Neuronal stem cell (in vitro differentiated cells): Measurements from ENCODE around the gene RWDD3.

Source experiments
- DNase-seq: peaks from one replicate; pipeline ENCODE4 v3.0.0-alpha.2; 2013; ENCODE audit warnings: low spot score
- H2AFZ ChIP-seq: one replicate; pipeline ENCODE4 v1.6.1; 2013; ENCODE audit warnings: mild to moderate bottlenecking, low read length, inconsistent platforms
- H2AK5ac ChIP-seq: 2 replicates; pipeline ENCODE4 v1.6.1; 2013; ENCODE audit warnings: low read depth, mild to moderate bottlenecking, inconsistent platforms, low read length, moderate library complexity, mixed read lengths
- H2BK120ac ChIP-seq: 2 replicates; pipeline ENCODE4 v1.6.1; 2013; ENCODE audit warnings: low read depth, mild to moderate bottlenecking, inconsistent platforms, low read length, moderate library complexity, mixed read lengths
- H2BK12ac ChIP-seq: one replicate; pipeline ENCODE4 v1.6.1; 2013; ENCODE audit warnings: low read length, inconsistent platforms
- H2BK15ac ChIP-seq: 2 replicates; pipeline ENCODE4 v1.6.1; 2013; ENCODE audit warnings: mild to moderate bottlenecking, low read length, inconsistent platforms, mixed read lengths
- H2BK5ac ChIP-seq: one replicate; pipeline ENCODE4 v1.6.1; 2013; ENCODE audit warnings: inconsistent platforms, mild to moderate bottlenecking, low read length, moderate library complexity
- H3K14ac ChIP-seq: one replicate; pipeline ENCODE4 v1.6.1; 2013; ENCODE audit warnings: low read length, inconsistent platforms
- H3K18ac ChIP-seq: 2 replicates; pipeline ENCODE4 v1.6.1; 2013; ENCODE audit warnings: low read length, inconsistent platforms
- H3K23ac ChIP-seq: 2 replicates; pipeline ENCODE4 v1.6.1; 2013; ENCODE audit warnings: low read depth, mild to moderate bottlenecking, mixed read lengths, low read length, inconsistent platforms; ENCODE audit not compliant: poor library complexity
- H3K27ac ChIP-seq: replicated peaks from 3 replicates; pipeline ENCODE4 v1.5.1; 2013; ENCODE audit warnings: low read length, inconsistent platforms
- H3K27me3 ChIP-seq, 3 experiments: 2 replicates each; pipeline ENCODE4 v1.6.1; 2013; ENCODE audit warnings: low read length in 3 of 3, mild to moderate bottlenecking in 2 of 3, inconsistent platforms in 1 of 3, low read depth in 1 of 3, mixed read lengths in 1 of 3, moderate library complexity in 1 of 3; ENCODE audit not compliant: control insufficient read depth in 3 of 3, insufficient read depth in 3 of 3
- H3K36me3 ChIP-seq, 2 donors: replicated peaks in 1 of 2; 2 replicates each; pipeline ENCODE4 v1.6.1; 2013; ENCODE audit warnings: low read length in 2 of 2; ENCODE audit not compliant: control insufficient read depth in 2 of 2, insufficient read depth in 2 of 2
- H3K4ac ChIP-seq: 2 replicates; pipeline ENCODE4 v1.6.1; 2013; ENCODE audit warnings: inconsistent platforms, mild to moderate bottlenecking, low read length, moderate library complexity
- H3K4me1 ChIP-seq, 2 donors: 1 replicate in 1 of 2; 2 replicates in 1 of 2; pipeline ENCODE4 v1.6.1; 2013; ENCODE audit warnings: low read length in 2 of 2, low read depth in 1 of 2; ENCODE audit not compliant: control insufficient read depth in 2 of 2, insufficient read depth in 1 of 2
- H3K4me2 ChIP-seq: one replicate; pipeline ENCODE4 v1.6.1; 2013; ENCODE audit warnings: mild to moderate bottlenecking, low read length, inconsistent platforms; ENCODE audit not compliant: insufficient read depth, poor library complexity, severe bottlenecking
- H3K4me3 ChIP-seq, 2 donors: 2 replicates each; pipeline ENCODE4 v1.5.1; 2013; ENCODE audit warnings: low read length in 2 of 2, mild to moderate bottlenecking in 2 of 2, inconsistent platforms in 1 of 2, moderate library complexity in 1 of 2
- H3K79me1 ChIP-seq: one replicate; pipeline ENCODE4 v1.6.1; 2013; ENCODE audit warnings: low read depth, mild to moderate bottlenecking, inconsistent platforms, low read length, moderate library complexity
- H3K9ac ChIP-seq: one replicate; pipeline ENCODE4 v1.6.1; 2013; ENCODE audit warnings: mild to moderate bottlenecking, low read depth, low read length, inconsistent platforms; ENCODE audit not compliant: poor library complexity
- H3K9me3 ChIP-seq, 2 donors: replicated peaks in 1 of 2; 2 replicates each; pipeline versions ENCODE3 to v1.6.1; 2013; ENCODE audit warnings: low read length in 2 of 2, mild to moderate bottlenecking in 2 of 2, inconsistent platforms in 1 of 2, low read depth in 1 of 2, mixed read lengths in 1 of 2, moderate library complexity in 1 of 2; ENCODE audit not compliant: control insufficient read depth in 2 of 2, insufficient read depth in 1 of 2
- H4K8ac ChIP-seq: one replicate; pipeline ENCODE4 v1.6.1; 2013; ENCODE audit warnings: low read depth, mild to moderate bottlenecking, inconsistent platforms, low read length, moderate library complexity
- H4K91ac ChIP-seq: one replicate; pipeline ENCODE4 v1.6.1; 2013; ENCODE audit warnings: low read length, low read depth, mild to moderate bottlenecking, inconsistent platforms; ENCODE audit not compliant: poor library complexity
- WGBS, 2 donors: extraction: QIAGEN DNeasy Blood & Tissue Kit; methylation state at CpG; one replicate each; pipeline ENCODE4 v1.1.7; 2013; ENCODE audit warnings: missing lambda C conversion rate in 2 of 2, mixed read lengths in 1 of 2; ENCODE audit not compliant: insufficient read length in 2 of 2, insufficient replicate concordance in 1 of 2; ENCODE audit errors: extremely low coverage in 2 of 2; 5-methylcytosine and 5-hydroxymethylcytosine counted together

Gene RWDD3

DNA sequence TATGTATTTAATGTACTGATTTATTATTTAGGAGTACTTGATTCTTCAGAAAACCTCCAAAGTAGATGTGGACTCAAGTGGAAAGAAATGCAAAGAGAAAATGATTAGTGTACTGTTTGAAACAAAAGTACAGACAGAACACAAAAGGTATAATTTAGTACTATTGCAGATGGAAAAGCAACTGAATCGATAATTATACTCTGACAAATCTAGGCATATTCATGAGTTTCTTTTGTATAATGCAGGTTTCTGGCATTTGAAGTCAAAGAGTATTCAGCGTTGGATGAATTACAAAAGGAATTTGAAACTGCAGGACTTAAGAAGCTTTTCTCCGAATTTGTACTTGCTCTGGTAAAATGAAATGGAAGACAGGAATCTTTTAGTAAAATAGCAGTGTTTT, 12.5 kb downstream of the RWDD3 start:
- no CpG with 5 or more reads among the region's 3 CpGs for WGBS, 2 donors

DNA sequence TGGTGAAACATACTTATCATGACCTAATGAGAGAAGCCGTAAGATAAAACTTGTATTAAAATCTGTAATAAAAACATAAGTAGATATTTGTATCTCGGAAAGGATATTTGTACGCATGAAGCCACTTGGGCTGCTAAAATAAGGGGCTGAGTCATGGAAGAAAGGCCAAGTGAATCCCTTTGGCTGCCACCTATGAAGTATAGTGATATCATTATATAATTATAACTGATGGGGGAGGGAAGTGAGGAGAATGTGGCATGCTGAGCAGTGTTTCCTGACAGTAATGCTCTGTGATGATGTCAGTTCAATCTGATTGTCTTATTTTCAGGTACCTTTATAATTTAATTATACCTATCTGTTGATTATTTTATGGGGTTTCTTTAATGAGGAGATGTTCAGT, 13.6 kb downstream of the RWDD3 start:
- Histone ChIP-seq H3K9me3 (peaks cover 0 to 3% of the 10 kb centered on the region in 2 donors), H3K36me3 (peaks cover 2 to 61% of the 10 kb centered on the region in 2 donors)

More for the DNA sequence above, 12.5 kb downstream of the RWDD3 start:
- Histone ChIP-seq H4K8ac (no peak overlapping the region), H2AFZ (no peak overlapping the region), H3K18ac (no peak overlapping the region), H2BK5ac (no peak overlapping the region), H2BK15ac (no peak overlapping the region), H2AK5ac (no peak overlapping the region), H4K91ac (no peak overlapping the region), H3K9ac (no peak overlapping the region), H3K36me3 (peaks cover 2 to 60% of the 10 kb centered on the region in 2 donors), H3K4ac (no peak overlapping the region), H2BK120ac (no peak overlapping the region), H3K27ac (no peak overlapping the region), H3K27me3 (no peaks in the 10 kb centered on the region), H3K4me2 (no peak overlapping the region), H3K4me1 (peaks cover 0 to 2% of the 10 kb centered on the region in 2 donors), H2BK12ac (no peak overlapping the region), H3K9me3 (peaks cover 3 to 10% of the 10 kb centered on the region in 2 donors), H3K79me1 (no peaks in the 10 kb centered on the region), H3K14ac (no peak overlapping the region), H3K4me3 (no peak overlapping the region), H3K23ac (no peak overlapping the region)
- no peak for DNase-seq

DNA sequence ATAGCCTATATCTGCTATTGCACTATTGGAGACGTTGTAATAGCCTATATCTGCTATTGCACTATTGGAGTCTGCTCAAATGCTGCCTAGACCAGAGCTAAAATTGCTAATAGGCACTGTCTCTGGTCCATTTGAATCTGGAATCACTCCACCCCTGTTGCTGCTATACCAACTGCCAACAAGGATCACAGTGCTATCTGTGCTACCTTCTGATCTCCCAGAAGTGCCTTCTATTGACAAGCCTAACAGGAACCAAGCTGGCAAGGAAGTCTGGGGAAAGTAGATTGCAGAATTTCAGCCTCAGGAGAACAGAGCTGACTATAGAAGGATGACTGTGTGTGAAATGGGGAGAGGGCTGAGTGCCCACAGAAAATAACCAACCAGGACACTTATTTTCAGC, 15.9 kb downstream of the RWDD3 start:
- no peak for DNase-seq
- Histone ChIP-seq H3K23ac (no peak overlapping the region), H3K4me3 (no peak overlapping the region), H3K36me3 (peaks cover 0 to 49% of the 10 kb centered on the region in 2 donors), H3K27me3 (no peaks in the 10 kb centered on the region), H2BK5ac (no peak overlapping the region), H2AK5ac (no peak overlapping the region), H2BK120ac (no peak overlapping the region), H3K4me1 (peaks cover 0 to 2% of the 10 kb centered on the region in 2 donors), H3K4ac (no peak overlapping the region), H3K9me3 (peaks cover 0 to 3% of the 10 kb centered on the region in 2 donors), H2AFZ (no peak overlapping the region), H3K79me1 (no peaks in the 10 kb centered on the region), H3K18ac (no peak overlapping the region), H3K4me2 (no peak overlapping the region), H2BK15ac (no peak overlapping the region), H3K27ac (no peak overlapping the region), H3K14ac (no peak overlapping the region), H4K8ac (no peak overlapping the region), H4K91ac (no peak overlapping the region), H3K9ac (no peak overlapping the region), H2BK12ac (no peak overlapping the region)
- no CpG with 5 or more reads among the region's 1 CpG for WGBS, 2 donors

More for the DNA sequence above, 13.6 kb downstream of the RWDD3 start:
- no peak overlapping the region for H2BK120ac ChIP-seq
- H3K14ac ChIP-seq: no peak overlapping the region
- H3K4me1 ChIP-seq: peaks cover 0 to 2% of the 10 kb centered on the region in 2 donors
- no peak overlapping the region for H3K4ac ChIP-seq
- no peak overlapping the region for H2AK5ac ChIP-seq
- no peak overlapping the region for H4K91ac ChIP-seq
- DNase-seq: no peak
- WGBS, 2 donors: no CpG with 5 or more reads among the region's 3 CpGs
- H2BK5ac ChIP-seq: no peak overlapping the region
- H3K9ac ChIP-seq: no peak overlapping the region
- H2AFZ ChIP-seq: no peak overlapping the region
- no peak overlapping the region for H2BK15ac ChIP-seq
- H3K23ac ChIP-seq: no peak overlapping the region
- H3K4me3 ChIP-seq: no peak overlapping the region
- no peaks in the 10 kb centered on the region for H3K79me1 ChIP-seq
- H3K18ac ChIP-seq: no peak overlapping the region
- H3K27me3 ChIP-seq: no peaks in the 10 kb centered on the region
- no peak overlapping the region for H4K8ac ChIP-seq
- H2BK12ac ChIP-seq: no peak overlapping the region
- H3K27ac ChIP-seq: no peak overlapping the region
- no peak overlapping the region for H3K4me2 ChIP-seq

DNA sequence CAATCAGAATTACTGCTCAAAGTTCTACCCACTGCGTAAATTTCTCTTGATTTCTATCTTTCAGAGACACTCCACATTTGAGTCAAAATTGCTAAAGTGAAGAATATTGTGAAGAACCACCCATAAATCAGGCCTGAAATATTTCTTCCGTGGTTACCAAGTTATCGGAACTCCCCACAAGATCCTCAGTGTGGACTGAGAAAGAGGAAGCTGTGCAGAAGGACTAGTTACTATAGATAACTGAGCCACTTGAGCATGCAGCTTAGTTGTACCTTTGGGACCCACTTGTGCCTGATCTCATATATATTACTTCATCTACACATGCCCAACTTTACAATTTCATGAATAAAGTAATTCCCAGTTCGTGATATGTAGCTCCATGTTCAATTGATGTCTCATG, 18.4 kb downstream of the RWDD3 start:
- no peak overlapping the region for H4K91ac ChIP-seq

More for the DNA sequence above, 18.4 kb downstream of the RWDD3 start:
- no peaks in the 10 kb centered on the region for H3K79me1 ChIP-seq
- no peak overlapping the region for H3K18ac ChIP-seq
- no peak overlapping the region for H2BK5ac ChIP-seq
- H3K9ac ChIP-seq: no peak overlapping the region
- DNase-seq: no peak
- H3K27ac ChIP-seq: no peak overlapping the region
- H2BK12ac ChIP-seq: no peak overlapping the region
- H3K14ac ChIP-seq: no peak overlapping the region
- H2BK120ac ChIP-seq: no peak overlapping the region
- H3K4ac ChIP-seq: no peak overlapping the region
- no peak overlapping the region for H3K4me3 ChIP-seq
- WGBS, 2 donors: no CpG with 5 or more reads among the region's 4 CpGs
- no peak overlapping the region for H2AK5ac ChIP-seq
- peaks cover 0 to 3% of the 10 kb centered on the region in 2 donors for H3K9me3 ChIP-seq
- no peak overlapping the region for H4K8ac ChIP-seq
- H3K27me3 ChIP-seq: no peaks in the 10 kb centered on the region
- H3K4me2 ChIP-seq: no peak overlapping the region
- no peak overlapping the region for H2AFZ ChIP-seq
- no peak overlapping the region for H3K23ac ChIP-seq
- H2BK15ac ChIP-seq: no peak overlapping the region
- H3K4me1 ChIP-seq: no peaks in the 10 kb centered on the region
- peaks cover 0 to 39% of the 10 kb centered on the region in 2 donors for H3K36me3 ChIP-seq
